ENCODE measurements around the gene UST.

DNA sequence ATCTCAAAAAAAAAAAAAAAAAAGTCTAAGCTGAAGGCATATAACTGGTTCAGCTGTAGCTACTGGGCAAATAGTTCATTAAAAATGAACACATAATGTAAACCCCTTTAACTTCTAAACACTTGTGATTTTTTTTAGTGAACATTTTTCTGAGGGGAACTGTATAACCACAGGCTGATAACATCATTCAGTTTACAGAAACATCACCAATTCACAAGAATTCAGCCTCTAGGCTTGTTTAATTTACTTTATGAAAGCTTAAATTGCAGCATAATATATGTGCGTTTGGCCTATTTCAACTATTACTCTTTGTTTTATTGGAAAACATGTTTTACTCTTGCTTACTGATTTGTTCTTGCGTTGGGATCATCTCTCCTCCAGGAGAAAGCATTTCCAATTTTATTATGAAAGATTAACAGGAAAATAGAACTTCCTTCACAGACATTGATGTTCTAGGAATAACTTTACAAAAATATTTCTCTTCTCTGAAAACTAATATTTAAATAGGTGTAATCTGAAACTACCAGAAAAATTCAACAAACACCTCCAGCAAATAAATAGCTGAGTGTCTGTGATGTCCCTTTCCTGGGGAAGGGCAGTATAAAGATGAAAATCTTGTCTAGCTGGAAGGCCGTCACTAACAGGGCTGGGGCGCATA lies 284.5 kb downstream of the UST start:
- TF ChIP-seq, protein P1, sequence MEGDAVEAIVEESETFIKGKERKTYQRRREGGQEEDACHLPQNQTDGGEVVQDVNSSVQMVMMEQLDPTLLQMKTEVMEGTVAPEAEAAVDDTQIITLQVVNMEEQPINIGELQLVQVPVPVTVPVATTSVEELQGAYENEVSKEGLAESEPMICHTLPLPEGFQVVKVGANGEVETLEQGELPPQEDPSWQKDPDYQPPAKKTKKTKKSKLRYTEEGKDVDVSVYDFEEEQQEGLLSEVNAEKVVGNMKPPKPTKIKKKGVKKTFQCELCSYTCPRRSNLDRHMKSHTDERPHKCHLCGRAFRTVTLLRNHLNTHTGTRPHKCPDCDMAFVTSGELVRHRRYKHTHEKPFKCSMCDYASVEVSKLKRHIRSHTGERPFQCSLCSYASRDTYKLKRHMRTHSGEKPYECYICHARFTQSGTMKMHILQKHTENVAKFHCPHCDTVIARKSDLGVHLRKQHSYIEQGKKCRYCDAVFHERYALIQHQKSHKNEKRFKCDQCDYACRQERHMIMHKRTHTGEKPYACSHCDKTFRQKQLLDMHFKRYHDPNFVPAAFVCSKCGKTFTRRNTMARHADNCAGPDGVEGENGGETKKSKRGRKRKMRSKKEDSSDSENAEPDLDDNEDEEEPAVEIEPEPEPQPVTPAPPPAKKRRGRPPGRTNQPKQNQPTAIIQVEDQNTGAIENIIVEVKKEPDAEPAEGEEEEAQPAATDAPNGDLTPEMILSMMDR (optimal IDR thresholded peaks at IDR 0.05 in 1 of 3, IDR thresholded peaks at IDR 0.05 in 1 of 3, conservative IDR thresholded peaks at IDR 0.05 in 1 of 3; ENCODE audit: extremely low read depth in 1 of 3, insufficient read depth in 2 of 3, low read length in 3 of 3) = no peak
- TF ChIP-seq EZH2 (IDR thresholded peaks at IDR 0.05; ENCODE audit: low read length) = no peak
